AG09309 (cell line): ENCODE results near the gene IZUMO1.
"Not testable (repeated sequence)": the region's sequence is repeated elsewhere in the genome, so short reads cannot be mapped to it uniquely, and the experiment has no call there.

Experiments
- DNase-seq: peaks from one replicate; pipeline ENCODE4 v3.0.0-alpha.2; 2010; ENCODE audit warnings: low read depth
- H3K4me3 ChIP-seq: 2 replicates; pipeline ENCODE4 v1.5.1; 2011; ENCODE audit warnings: mild to moderate bottlenecking, low read depth, low read length, moderate library complexity; ENCODE audit not compliant: control insufficient read depth
- TF ChIP-seq, protein P1 (sequence below): IDR thresholded peaks from 2 replicates; pipeline ENCODE4 v1.5.1; 2011; ENCODE audit warnings: mild to moderate bottlenecking, low read depth, low read length, inconsistent platforms; ENCODE audit not compliant: insufficient read depth, control insufficient read depth; ENCODE audit errors: missing control alignments

Gene IZUMO1

DNA sequence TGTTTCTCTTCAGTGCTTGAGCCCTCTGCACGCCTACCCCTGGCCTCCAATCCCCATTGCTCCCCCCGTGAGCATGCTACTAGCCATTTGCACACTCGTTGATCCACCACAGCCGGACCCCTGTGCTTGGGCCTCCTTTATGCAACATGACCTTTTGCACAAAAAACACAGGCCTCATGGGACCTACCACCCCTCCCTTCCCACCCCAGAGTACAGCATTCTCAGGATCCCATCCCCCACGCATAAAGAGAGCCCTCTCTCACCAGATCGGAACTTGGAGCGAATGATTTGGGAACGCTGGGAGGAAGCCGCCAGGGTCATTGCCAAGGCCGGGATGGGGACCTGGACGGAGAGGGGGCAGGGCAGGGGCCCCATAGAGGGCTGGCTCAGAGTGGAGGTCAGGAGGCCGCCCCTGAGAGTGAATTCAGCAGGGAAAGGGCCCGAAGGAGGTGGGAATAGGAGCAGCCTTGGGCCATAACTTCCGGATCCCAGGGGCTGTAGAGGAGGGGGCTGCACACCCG is 27.9 kb downstream of the IZUMO1 start:
- H3K4me3 ChIP-seq, result no peak overlapping the region
- DNase-seq, result no peak
- TF ChIP-seq, protein P1, sequence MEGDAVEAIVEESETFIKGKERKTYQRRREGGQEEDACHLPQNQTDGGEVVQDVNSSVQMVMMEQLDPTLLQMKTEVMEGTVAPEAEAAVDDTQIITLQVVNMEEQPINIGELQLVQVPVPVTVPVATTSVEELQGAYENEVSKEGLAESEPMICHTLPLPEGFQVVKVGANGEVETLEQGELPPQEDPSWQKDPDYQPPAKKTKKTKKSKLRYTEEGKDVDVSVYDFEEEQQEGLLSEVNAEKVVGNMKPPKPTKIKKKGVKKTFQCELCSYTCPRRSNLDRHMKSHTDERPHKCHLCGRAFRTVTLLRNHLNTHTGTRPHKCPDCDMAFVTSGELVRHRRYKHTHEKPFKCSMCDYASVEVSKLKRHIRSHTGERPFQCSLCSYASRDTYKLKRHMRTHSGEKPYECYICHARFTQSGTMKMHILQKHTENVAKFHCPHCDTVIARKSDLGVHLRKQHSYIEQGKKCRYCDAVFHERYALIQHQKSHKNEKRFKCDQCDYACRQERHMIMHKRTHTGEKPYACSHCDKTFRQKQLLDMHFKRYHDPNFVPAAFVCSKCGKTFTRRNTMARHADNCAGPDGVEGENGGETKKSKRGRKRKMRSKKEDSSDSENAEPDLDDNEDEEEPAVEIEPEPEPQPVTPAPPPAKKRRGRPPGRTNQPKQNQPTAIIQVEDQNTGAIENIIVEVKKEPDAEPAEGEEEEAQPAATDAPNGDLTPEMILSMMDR, result no peak

GRCh38 chr19:48718106-48718505 is 28.6 kb downstream of the IZUMO1 start:
- H3K4me3 ChIP-seq, DNase-seq: not testable (repeated sequence)

DNA sequence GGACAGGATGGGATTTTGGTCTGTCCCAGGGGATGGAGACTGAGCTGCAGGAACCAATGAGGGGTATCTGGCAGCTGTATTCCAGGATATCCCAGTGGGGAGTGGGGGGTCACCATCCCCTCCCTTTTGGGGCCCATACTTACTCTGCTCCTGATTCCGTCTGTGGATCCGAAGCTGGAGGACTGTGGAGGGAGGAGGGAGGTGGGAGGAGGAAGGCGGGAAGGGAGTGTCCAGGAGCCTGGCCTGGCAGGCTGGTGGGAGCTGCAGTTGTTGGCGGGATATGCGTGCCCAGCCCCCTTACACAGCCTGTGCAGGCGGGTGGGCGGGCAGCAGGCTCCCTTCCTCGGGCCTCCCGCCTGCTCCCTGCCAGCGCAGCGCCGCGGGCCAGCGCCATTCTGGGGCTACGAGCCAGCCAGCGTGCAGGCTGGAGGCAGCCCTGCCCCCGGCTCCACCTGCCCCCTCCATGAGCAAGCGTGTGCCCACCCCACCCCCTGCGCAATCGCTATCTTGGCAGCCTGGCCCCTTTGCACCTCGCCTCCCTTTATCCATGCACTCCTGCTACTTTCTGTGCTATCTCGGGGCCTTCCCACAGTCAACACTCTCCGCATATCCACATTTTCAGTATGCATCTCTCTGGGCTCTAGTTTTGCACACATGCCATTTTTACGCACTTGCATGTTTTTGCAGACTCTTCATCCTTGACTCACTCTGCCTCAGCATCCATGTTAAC is 30.0 kb downstream of the IZUMO1 start:
- no peak for DNase-seq
- H3K4me3 ChIP-seq, result peak overlapping the region; percentile 30
- TF ChIP-seq, protein P1, result no peak

- H3K4me3 ChIP-seq, result no peak overlapping the region
- TF ChIP-seq, protein P1, result no peak
- no peak for DNase-seq
Observed at GRCh38 chr19:48715681-48716171, 31.0 kb downstream of the IZUMO1 start.

GRCh38 chr19:48714759-48715675 is 31.7 kb downstream of the IZUMO1 start:
- H3K4me3 ChIP-seq, result peak overlapping the region; percentile 72
- no peak for DNase-seq
- TF ChIP-seq, protein P1, result no peak

- TF ChIP-seq, protein P1, result no peak
- peak; percentile 96 for DNase-seq
- peak overlapping the region; percentile 86 for H3K4me3 ChIP-seq
Observed at GRCh38 chr19:48713864-48714755, 32.6 kb downstream of the IZUMO1 start.
